Small intestine (tissue), 7 donors: ENCODE measurements around the gene TBC1D13. TPM values are rescaled to one million over a fixed set of nuclear protein-coding genes. Genes with fewer than 3 reads are reported as not detected.

Experiments
- DNase-seq, 2 donors: peaks; one replicate each; pipeline versions ENCODE4 v3.0.0 to v3.0.0-alpha.2; 2013
- FAIRE-seq: peaks from 2 replicates; lab custom pipeline; 2012; peaks lifted over from hg19 to GRCh38; lab: Jason Lieb, UNC
- H3K27ac ChIP-seq, 3 donors: one replicate each; pipeline ENCODE4 v1.5.1; 2013; ENCODE audit warnings: low read length in 2 of 3, mild to moderate bottlenecking in 2 of 3, control low read depth in 1 of 3, inconsistent platforms in 1 of 3, low read depth in 1 of 3, moderate library complexity in 1 of 3
- H3K27me3 ChIP-seq, 3 donors: one replicate each; pipeline ENCODE4 v1.6.1; 2013; ENCODE audit warnings: low read length in 3 of 3, inconsistent platforms in 1 of 3; ENCODE audit not compliant: control insufficient read depth in 3 of 3, insufficient read depth in 3 of 3
- H3K36me3 ChIP-seq, 3 donors: one replicate each; pipeline ENCODE4 v1.6.1; 2013; ENCODE audit warnings: low read length in 3 of 3, inconsistent platforms in 1 of 3, low read depth in 1 of 3, mild to moderate bottlenecking in 1 of 3, moderate library complexity in 1 of 3; ENCODE audit not compliant: control insufficient read depth in 3 of 3, insufficient read depth in 2 of 3
- H3K4me1 ChIP-seq, 3 donors: one replicate each; pipeline ENCODE4 v1.6.1; 2013; ENCODE audit warnings: low read length in 2 of 3, inconsistent platforms in 1 of 3, low read depth in 1 of 3, mild to moderate bottlenecking in 1 of 3, moderate library complexity in 1 of 3; ENCODE audit not compliant: control insufficient read depth in 3 of 3, insufficient read depth in 2 of 3
- H3K4me3 ChIP-seq, 3 donors: one replicate each; pipeline ENCODE4 v1.5.1; 2013; ENCODE audit warnings: low read length in 3 of 3, control low read depth in 1 of 3, inconsistent platforms in 1 of 3, low read depth in 1 of 3, mild to moderate bottlenecking in 1 of 3, moderate library complexity in 1 of 3
- H3K9me3 ChIP-seq, 2 donors: one replicate each; pipeline ENCODE4 v1.6.1; 2013; ENCODE audit warnings: low read depth in 1 of 2, low read length in 1 of 2; ENCODE audit not compliant: control insufficient read depth in 2 of 2, insufficient read depth in 1 of 2
- WGBS, 3 donors: extraction: QIAGEN DNeasy Blood & Tissue Kit; methylation state at CpG; one replicate each; pipeline ENCODE4 v1.1.7; 2013; 5-methylcytosine and 5-hydroxymethylcytosine counted together
- polyA plus RNA-seq, 4 donors: library from polyadenylated mRNA; stranded (reverse) in 3 of 4; unstranded in 1 of 4; fragments of 200-250 nt in 3 of 4; fragments of 120-200 nt in 1 of 4; gene quantifications; one replicate each; pipeline versions ENCODE4 v1.2.1 to v1.2.3, GENCODE V29; 2013
- donor health status: healthy with polysubstance abuse.
- donor health status: control.
- donor health status: control.
- donor health status: Bipolar disorder and iron deficiency.
- donor health status: healthy.

Gene TBC1D13
- polyA plus RNA-seq, 4 donors: 16.2 to 38.4 (median 24.0) TPM

DNA sequence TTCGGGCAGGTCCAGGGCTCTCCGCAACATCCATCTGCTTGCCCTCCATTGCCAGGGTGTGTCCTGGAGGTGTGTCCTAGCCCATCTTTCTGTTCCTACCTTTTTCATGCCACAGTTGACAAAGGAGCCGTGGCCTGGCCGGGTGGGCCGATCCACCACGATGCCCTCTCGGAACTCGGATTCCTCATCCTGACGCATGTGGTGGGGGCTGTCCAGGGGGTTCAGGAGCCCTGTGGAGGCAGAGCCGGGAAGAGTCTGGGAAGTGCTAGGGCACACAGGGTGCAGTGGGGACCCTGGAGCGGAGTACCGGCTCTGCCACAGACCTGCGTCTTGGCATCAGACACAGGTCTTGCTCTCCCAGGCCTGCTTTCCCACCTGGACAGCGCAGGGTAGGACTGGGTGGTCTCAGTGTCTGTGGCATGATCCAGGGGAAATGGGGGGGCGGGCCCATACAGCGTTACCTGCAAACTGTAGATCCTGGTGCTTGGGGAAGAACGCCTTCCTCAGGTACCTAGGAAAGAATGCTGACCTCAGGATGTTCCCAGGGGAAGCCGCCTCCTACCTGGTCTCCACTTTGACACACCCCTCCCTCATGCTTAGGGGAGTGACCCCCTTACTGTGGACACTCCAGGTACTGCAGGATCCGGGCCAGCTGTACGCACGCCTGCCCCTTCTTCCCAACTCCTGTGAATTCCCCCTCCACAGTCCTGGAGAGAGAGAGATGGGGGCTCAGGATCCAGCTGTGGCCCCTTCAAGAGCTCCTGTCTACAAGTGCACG, 39.1 kb downstream of the TBC1D13 start:
- Histone ChIP-seq H3K4me3 (no peak overlapping the region), H3K4me1 (peaks cover 0 to 14% (median 0%) of the 10 kb centered on the region in 3 donors), H3K9me3 (no peaks in the 10 kb centered on the region), H3K36me3 (peaks cover 11 to 73% (median 15%) of the 10 kb centered on the region in 3 donors), H3K27me3 (no peaks in the 10 kb centered on the region), H3K27ac (no peak overlapping the region)
- FAIRE-seq: no peak
- DNase-seq: no peak
- 95 to 97% (median 96%) methylated on average over 21 to 22 of the region's 22 CpGs for WGBS, 3 donors

- Histone ChIP-seq H3K4me1 (peaks cover 0 to 14% (median 0%) of the 10 kb centered on the region in 3 donors), H3K27me3 (no peaks in the 10 kb centered on the region), H3K9me3 (no peaks in the 10 kb centered on the region), H3K4me3 (peak overlapping the region in 1 of 3 donors; percentile 96), H3K36me3 (peaks cover 5 to 61% (median 6%) of the 10 kb centered on the region in 3 donors), H3K27ac (no peak overlapping the region)
- DNase-seq: no peak
- no peak for FAIRE-seq
- 88 to 93% (median 92%) methylated on average over 8 of the region's 8 CpGs for WGBS, 3 donors
Observed at GRCh38 chr9:128828267-128828666, 41.2 kb downstream of the TBC1D13 start.

DNA sequence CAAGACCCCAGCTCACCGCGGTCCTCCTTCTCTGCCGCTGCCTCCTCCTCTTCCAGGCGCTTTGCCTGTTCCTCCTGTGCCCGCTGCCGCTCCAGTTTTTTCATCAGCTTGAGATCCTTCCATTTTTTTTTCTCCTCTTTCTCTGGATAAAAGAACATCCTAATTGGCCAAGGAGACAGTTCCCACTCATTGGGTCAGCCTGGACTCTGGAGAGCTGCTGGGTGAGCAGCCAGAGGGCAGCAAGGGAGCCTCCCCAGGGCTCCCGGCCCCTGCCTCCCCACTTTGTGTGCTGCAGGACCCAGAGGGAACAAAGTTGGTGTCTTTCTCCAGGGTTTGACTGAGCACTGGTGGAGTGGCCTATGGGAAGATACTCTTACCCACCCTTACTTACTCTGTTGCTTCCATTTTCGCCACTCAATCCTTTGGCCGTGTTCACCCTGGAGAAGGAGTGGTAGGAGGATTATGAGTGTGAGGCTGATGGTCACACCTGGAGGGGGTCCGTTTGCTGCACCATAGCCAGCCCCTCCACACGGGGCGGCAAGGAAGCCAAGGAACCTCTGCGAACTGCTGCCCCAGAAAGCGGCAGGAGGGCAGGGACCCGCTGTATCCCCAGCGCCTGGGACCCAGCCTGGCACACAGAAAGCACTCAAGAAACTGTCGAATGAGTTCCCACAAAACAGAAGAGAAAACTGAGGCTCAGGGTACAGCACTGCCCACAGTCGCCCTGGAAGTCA, 41.8 kb downstream of the TBC1D13 start:
- DNase-seq (no peak), FAIRE-seq (no peak)
- H3K4me3 ChIP-seq: peak overlapping the region; percentile 71 to 96 (median 82)
- H3K4me1 ChIP-seq: peaks cover 0 to 14% (median 0%) of the 10 kb centered on the region in 3 donors
- peak overlapping the region in 1 of 3 donors; percentile 81 for H3K27ac ChIP-seq
- peaks cover 3 to 60% (median 5%) of the 10 kb centered on the region in 3 donors for H3K36me3 ChIP-seq
- no peaks in the 10 kb centered on the region for H3K9me3 ChIP-seq
- WGBS, 3 donors: 31 to 34% (median 32%) methylated on average over 18 of the region's 18 CpGs
- H3K27me3 ChIP-seq: no peaks in the 10 kb centered on the region

DNA sequence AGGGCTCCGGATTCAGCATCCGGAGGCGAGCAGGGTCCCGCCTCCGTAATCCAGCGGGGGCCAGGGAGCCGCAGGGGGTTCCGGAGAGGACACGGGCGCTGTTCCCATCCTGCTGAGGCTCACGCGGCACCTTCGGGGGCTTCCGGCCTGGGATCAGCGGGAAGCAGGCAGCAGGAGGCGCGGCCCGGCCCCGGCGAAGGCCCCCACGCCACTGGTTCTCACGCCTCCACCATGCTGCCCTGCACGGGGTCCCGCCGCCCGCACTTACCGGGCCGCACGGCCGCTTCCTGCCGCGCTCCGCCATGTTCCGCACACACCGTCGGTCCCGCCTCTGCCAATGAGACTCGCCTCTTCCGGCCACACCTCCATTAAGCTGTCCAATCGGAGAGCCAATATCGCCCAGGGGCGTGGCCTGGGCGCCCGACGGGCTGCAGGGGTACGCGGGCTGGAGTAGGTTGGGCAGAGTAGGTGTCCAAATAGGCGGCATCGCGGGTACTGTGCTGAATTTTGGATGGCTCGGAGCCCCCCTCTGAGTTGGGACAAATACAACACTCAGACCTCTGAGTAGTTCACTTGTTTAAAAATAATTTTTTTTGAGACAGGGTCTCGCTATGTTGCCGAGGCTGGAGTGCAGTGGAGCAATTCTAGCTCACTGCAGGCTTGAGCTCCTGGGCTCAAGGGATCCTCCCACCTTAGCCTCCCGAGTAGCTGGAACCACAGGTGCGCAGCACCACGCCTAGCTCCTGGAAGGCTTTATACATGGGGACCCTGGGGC, 42.6 kb downstream of the TBC1D13 start, which contains the start of gene SPOUT1:
Gene SPOUT1, minus strand, starts transcription at position 318 of the 775 bp plus-strand sequence. Its CDS starts 14 bp downstream, at position 304.
- WGBS, 3 donors: 0 to 1% (median 0%) methylated on average over 32 to 56 of the region's 56 CpGs
- H3K4me1 ChIP-seq: peaks cover 0 to 14% (median 0%) of the 10 kb centered on the region in 3 donors
- peaks cover 0 to 57% (median 3%) of the 10 kb centered on the region in 3 donors for H3K36me3 ChIP-seq
- DNase-seq (peak; percentile 94 to 97), FAIRE-seq (no peak)
- no peaks in the 10 kb centered on the region for H3K27me3 ChIP-seq
- H3K9me3 ChIP-seq: no peaks in the 10 kb centered on the region
- peak within 1 kb of the TSS in 1 of 3 donors; percentile 81 for H3K27ac ChIP-seq
- peak within 1 kb of the TSS; percentile 71 to 96 (median 82) for H3K4me3 ChIP-seq

DNA sequence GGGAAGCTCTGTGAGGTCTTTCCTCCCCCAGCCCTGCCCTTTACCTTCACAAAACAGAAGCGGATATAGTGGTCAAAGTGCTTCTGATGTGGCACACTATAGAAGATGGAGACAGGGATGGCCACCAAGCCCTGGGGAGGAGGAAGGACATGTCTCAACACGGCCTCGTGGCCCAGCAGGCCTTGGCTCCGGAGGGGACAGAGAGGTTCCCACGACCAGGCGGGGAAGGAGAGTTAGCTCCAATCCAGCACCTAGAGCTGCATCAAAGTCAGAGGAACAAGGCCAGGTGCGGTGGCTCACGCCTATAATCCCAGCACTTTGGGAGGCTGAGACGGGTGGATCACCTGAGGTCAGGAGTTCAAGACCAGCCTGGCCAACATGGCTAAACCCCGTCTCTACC, 46.6 kb downstream of the TBC1D13 start:
- Histone ChIP-seq H3K4me1 (peaks cover 0 to 24% (median 0%) of the 10 kb centered on the region in 3 donors), H3K36me3 (peaks cover 0 to 41% (median 0%) of the 10 kb centered on the region in 3 donors), H3K9me3 (no peaks in the 10 kb centered on the region), H3K27ac (no peak overlapping the region), H3K27me3 (no peaks in the 10 kb centered on the region), H3K4me3 (no peak overlapping the region)
- WGBS, 3 donors: 95 to 99% (median 96%) methylated on average over 10 of the region's 10 CpGs
- DNase-seq: no peak
- FAIRE-seq: no peak

DNA sequence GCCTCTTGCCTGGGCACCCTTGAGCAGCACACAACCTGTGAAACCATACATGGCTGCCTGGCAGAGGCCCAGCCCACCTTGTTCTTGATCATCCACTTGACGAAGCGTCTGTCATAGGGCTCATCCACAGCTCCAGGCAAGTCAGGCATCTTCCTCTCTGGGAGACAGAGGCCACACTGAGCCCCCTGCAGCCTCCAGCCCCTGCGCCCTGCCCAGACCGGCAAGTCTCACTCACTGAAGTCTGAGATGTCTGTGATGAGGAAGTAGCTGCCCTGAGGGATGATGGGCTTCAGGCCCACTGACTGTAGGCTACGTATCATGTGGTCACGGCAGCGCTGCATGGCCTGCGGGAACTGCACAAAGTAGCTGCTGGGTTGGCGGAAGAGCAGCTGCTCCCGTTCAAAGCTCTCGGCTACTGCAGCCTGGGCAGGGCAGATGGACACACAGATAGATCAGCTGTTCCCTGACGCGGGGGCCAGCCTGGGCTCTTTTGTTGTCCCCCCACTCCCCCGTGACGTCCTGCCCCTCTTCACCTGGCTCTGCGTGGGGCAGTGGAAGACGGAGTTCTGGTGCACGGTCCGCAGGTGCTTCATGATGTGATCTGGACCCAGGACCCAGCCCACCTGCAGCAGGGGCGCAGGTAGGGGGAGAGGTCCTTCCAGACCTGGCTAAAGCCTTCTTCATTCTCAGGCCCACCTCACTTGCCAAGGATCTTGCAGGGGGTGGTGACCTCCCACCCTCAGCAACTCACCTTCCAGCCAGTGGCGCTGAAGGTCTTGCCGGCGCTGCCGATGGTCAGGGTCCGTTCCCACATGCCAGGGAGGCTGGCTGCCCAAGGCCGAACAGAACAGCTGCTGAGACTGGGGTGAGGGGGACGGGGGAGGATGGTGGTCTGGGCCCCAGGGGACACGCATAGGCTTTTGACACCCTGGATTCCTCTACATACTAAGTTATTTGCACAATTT, 48.5 kb downstream of the TBC1D13 start:
- WGBS, 3 donors: 93 to 96% (median 95%) methylated on average over 27 to 28 of the region's 28 CpGs
- no peak overlapping the region for H3K27ac ChIP-seq
- no peak overlapping the region for H3K4me3 ChIP-seq
- DNase-seq (no peak), FAIRE-seq (no peak)
- peaks cover 0 to 14% (median 0%) of the 10 kb centered on the region in 3 donors for H3K4me1 ChIP-seq
- peaks cover 0 to 44% (median 0%) of the 10 kb centered on the region in 3 donors for H3K36me3 ChIP-seq
- H3K9me3 ChIP-seq: no peaks in the 10 kb centered on the region
- H3K27me3 ChIP-seq: no peaks in the 10 kb centered on the region

GRCh38 chr9:128836509-128837145, 49.6 kb downstream of the TBC1D13 start:
- no peak for FAIRE-seq
- Histone ChIP-seq H3K9me3 (no peaks in the 10 kb centered on the region), H3K4me1 (peaks cover 0 to 14% (median 0%) of the 10 kb centered on the region in 3 donors), H3K36me3 (peaks cover 0 to 44% (median 0%) of the 10 kb centered on the region in 3 donors), H3K4me3 (no peak overlapping the region), H3K27ac (no peak overlapping the region), H3K27me3 (no peaks in the 10 kb centered on the region)
- no peak for DNase-seq
- 84 to 92% (median 86%) methylated on average over 14 of the region's 14 CpGs for WGBS, 3 donors
